RWPE1 (cell line): Measurements from ENCODE around the gene MEGF11.

ENCODE experiments used
- CTCF ChIA-PET: fragments of 350-600 bp; sonication (Branson Sonifier 250); formaldehyde crosslinking; extraction: SDS; loops from one replicate; lab custom pipeline; 2021; lab: Yijun Ruan, JAX
- POLR2A ChIA-PET: fragments of 400-600 bp; formaldehyde crosslinking; extraction: SDS; loops from one replicate; lab custom pipeline; 2020; ENCODE audit warnings: antibody characterized with exemption; ENCODE audit not compliant: low non-redundant PET; lab: Yijun Ruan, JAX
- DNase-seq: peaks from one replicate; pipeline ENCODE4 v3.0.0; 2012; ENCODE audit warnings: low spot score
- H3K27ac ChIP-seq: fragments of 450-650 bp; 2 replicates; pipeline ENCODE4 v1.5.1; 2017
- TF ChIP-seq, protein P1 (sequence below): fragments of 450-650 bp; conservative IDR thresholded peaks from 2 replicates; pipeline ENCODE4 v1.5.1; 2017; ENCODE audit warnings: low read depth, mild to moderate bottlenecking

MEGF11 gene

DNA sequence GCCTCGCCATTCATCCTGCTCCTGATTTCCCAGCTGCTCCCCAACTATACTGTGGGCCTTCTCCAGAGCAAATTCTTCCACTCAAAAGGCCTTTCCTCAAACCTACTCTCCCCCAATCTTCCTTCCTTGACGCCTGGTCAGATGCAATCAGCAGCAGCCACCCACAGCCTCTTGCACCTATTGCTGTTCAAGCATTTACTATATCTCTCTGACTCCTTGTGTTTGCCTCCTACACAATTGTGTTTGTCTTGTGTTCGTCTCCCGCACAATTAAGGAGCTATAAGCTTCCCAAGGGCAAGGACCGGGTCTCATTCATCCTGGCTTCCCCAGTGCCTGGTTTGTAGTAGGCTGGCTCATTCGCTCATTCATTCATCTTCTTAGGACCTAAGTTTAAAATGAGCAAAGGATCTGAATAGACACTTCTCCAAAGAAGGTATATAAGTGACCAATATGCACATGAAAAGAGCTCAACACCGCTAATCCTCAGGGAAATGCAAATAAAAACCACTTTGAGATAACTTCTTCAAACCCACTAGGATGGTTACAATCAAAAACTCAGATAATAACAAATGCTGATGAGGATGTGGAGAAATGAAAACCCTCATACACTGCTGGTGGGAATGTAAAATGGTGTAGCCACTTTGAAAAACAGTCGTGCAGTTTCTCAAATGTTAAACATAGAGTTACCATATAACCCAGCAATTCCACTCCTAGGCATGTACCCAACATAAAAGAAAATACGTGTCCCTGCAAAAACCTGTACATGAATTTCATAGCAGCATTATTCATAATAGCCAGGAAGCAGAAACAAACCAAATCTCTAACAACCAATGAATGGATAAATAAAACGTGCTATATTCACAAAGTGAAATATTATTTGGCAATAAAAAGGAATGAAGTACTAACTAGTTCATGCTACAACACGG lies 31.0 kb downstream of the MEGF11 start:
- no peak overlapping the region for H3K27ac ChIP-seq
- CTCF ChIA-PET: interaction anchor here (0.6 to 0.7 kb wide), 2 partner anchors 94 to 344 kb away, joined by 3 to 5 read pairs; no protein-coding TSS in a partner anchor
- DNase-seq: no peak
- TF ChIP-seq, protein P1, sequence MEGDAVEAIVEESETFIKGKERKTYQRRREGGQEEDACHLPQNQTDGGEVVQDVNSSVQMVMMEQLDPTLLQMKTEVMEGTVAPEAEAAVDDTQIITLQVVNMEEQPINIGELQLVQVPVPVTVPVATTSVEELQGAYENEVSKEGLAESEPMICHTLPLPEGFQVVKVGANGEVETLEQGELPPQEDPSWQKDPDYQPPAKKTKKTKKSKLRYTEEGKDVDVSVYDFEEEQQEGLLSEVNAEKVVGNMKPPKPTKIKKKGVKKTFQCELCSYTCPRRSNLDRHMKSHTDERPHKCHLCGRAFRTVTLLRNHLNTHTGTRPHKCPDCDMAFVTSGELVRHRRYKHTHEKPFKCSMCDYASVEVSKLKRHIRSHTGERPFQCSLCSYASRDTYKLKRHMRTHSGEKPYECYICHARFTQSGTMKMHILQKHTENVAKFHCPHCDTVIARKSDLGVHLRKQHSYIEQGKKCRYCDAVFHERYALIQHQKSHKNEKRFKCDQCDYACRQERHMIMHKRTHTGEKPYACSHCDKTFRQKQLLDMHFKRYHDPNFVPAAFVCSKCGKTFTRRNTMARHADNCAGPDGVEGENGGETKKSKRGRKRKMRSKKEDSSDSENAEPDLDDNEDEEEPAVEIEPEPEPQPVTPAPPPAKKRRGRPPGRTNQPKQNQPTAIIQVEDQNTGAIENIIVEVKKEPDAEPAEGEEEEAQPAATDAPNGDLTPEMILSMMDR: no peak
- POLR2A ChIA-PET: no interaction called here

DNA sequence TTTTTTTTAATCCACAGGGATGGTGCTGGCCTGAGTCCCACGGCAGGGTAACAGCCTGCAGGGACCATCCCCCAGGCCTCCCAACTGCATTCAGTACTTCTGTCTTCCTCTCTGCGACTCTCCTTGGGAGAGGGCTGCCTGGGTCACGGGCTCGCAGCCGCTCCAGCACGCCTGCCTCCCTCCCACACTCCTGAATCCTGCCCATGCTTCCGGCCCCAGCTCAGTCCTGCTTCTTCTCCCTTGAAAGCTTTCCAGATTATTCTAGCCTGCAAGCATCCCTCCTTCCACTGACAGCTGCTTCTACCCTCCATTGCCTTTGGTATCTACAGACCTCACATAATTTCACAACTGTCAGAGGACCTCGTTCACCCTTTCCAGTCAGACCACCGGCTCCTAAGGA lies 32.4 kb downstream of the MEGF11 start:
- TF ChIP-seq, protein P1: no peak
- no peak for DNase-seq
- no peak overlapping the region for H3K27ac ChIP-seq
- CTCF ChIA-PET: interaction anchor here (1.0 kb wide), 1 partner anchor 10 kb away, joined by 3 read pairs; no protein-coding TSS in a partner anchor
- POLR2A ChIA-PET: no interaction called here

DNA sequence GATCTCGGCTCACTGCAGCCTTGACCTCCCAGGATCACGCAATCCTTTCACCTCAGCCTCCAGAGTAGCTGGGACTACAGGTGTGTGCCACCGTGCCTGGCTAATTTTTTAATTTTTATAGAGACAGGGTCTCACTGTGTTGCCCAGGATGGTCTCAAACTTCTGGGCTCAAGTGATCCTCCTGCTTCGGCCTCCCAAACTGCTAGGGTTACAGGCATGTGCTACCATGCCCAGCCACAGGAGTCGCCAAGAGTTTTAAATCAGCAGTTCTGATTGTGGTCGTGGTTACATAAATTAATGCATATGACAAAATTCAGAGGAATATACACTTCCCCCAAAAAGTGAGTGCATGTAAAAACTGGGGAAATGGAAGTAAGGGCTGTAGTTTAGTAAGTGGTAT lies 32.9 kb downstream of the MEGF11 start:
- CTCF ChIA-PET: interaction anchor here (1.0 kb wide), 1 partner anchor 10 kb away, joined by 3 read pairs; no protein-coding TSS in a partner anchor
- DNase-seq: no peak
- no peak overlapping the region for H3K27ac ChIP-seq
- TF ChIP-seq, protein P1: no peak
- POLR2A ChIA-PET: no interaction called here

DNA sequence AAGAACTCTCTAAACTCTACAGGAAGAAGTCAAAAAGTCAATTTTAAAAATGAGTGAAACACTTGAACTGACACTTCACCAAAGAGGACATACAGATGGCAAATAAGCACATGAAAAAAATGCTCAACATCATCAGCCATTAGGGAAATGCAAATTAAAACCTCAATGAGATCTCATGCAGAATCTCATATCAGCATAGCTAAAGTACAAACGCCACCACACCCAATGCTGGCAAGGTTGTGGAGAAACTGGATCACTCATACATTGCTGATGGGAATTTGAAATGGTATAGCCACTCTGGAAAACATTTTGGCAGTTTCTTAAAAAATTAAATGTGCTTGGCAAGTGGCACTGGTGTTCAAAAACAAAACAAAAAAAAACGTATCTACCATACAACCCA lies 34.2 kb downstream of the MEGF11 start:
- ChIA-PET POLR2A (interaction anchor here (1.0 kb wide), 1 partner anchor 10 kb away, joined by 4 read pairs; no protein-coding TSS in a partner anchor), CTCF (interaction anchor here (0.7 kb wide), 3 partner anchors 23 to 119 kb away, joined by 3 to 7 read pairs (median 3); no protein-coding TSS in a partner anchor)

GRCh38 chr15:66216806-66217205 lies 36.7 kb downstream of the MEGF11 start:
- no peak for DNase-seq
- no peak overlapping the region for H3K27ac ChIP-seq
- POLR2A ChIA-PET: no interaction called here
- TF ChIP-seq, protein P1: no peak
- CTCF ChIA-PET: no interaction called here

More for the DNA sequence above, 34.2 kb downstream of the MEGF11 start:
- TF ChIP-seq, protein P1: no peak
- no peak for DNase-seq
- H3K27ac ChIP-seq: no peak overlapping the region

- ChIA-PET CTCF (no interaction called here), POLR2A (no interaction called here)
- H3K27ac ChIP-seq: no peak overlapping the region
- DNase-seq: no peak
- TF ChIP-seq, protein P1: no peak
Observed at GRCh38 chr15:66215811-66216210, 37.7 kb downstream of the MEGF11 start.
